Endometrial microvascular endothelial cells (primary cell): ENCODE measurements around the gene LRMDA. TPM values are rescaled to one million over a fixed set of nuclear protein-coding genes. Genes with fewer than 3 reads are reported as not detected.

ENCODE experiments used
- in situ Hi-C: cut with HindIII; loops from 2 replicates; pipeline ENCODE4 v1.10.0; 2017; ENCODE audit warnings: low sequenced_read_pairs, low pct_unique_long_range_greater_than_20kb; ENCODE audit errors: inconsistent ontology term
- total RNA-seq: library from RNA; depleted of rRNA; stranded (reverse); fragments of >200 nt; gene quantifications from one replicate; pipeline ENCODE4 v1.2.3, GENCODE V29; 2015; ENCODE audit errors: inconsistent ontology term

The LRMDA gene
- total RNA-seq, 1 donor from 2014 or later: 1.2 TPM

- in situ Hi-C loops: no loop called here
Observed at GRCh38 chr10:76550806-76551205, 1119.4 kb downstream of the LRMDA start.

GRCh38 chr10:76552091-76552873 is 1120.9 kb downstream of the LRMDA start:
- in situ Hi-C loops: no loop called here

- in situ Hi-C loops: no loop called here
Observed at GRCh38 chr10:76553263-76554032, 1122.0 kb downstream of the LRMDA start.

- in situ Hi-C loops: no loop called here
Observed at GRCh38 chr10:76554033-76554408, 1122.6 kb downstream of the LRMDA start.

GRCh38 chr10:76554478-76554877 is 1123.1 kb downstream of the LRMDA start:
- in situ Hi-C loops: no loop called here

GRCh38 chr10:76555067-76555670 is 1123.7 kb downstream of the LRMDA start:
- in situ Hi-C loops: no loop called here

- in situ Hi-C loops: no loop called here
Observed at GRCh38 chr10:76557366-76557765, 1125.9 kb downstream of the LRMDA start.

- in situ Hi-C loops: no loop called here
Observed at GRCh38 chr10:76558586-76558985, 1127.2 kb downstream of the LRMDA start.

- in situ Hi-C loops: no loop called here
Observed at GRCh38 chr10:76558996-76559891, 1127.8 kb downstream of the LRMDA start.

- in situ Hi-C loops: no loop called here
Observed at GRCh38 chr10:76559892-76560220, 1128.4 kb downstream of the LRMDA start.

GRCh38 chr10:76560338-76560737 is 1128.9 kb downstream of the LRMDA start:
- in situ Hi-C loops: no loop called here

- in situ Hi-C loops: no loop called here
Observed at GRCh38 chr10:76563286-76563685, 1131.9 kb downstream of the LRMDA start.

- in situ Hi-C loops: no loop called here
Observed at GRCh38 chr10:76572021-76572420, 1140.6 kb downstream of the LRMDA start.

GRCh38 chr10:76576276-76576962 is 1145.0 kb downstream of the LRMDA start:
- in situ Hi-C loops: no loop called here

GRCh38 chr10:76577455-76577854 is 1146.0 kb downstream of the LRMDA start:
- in situ Hi-C loops: no loop called here

- in situ Hi-C loops: no loop called here
Observed at GRCh38 chr10:76581506-76582256, 1150.3 kb downstream of the LRMDA start.

GRCh38 chr10:76582531-76582930 is 1151.1 kb downstream of the LRMDA start:
- in situ Hi-C loops: no loop called here

- in situ Hi-C loops: no loop called here
Observed at GRCh38 chr10:76583711-76584161, 1152.3 kb downstream of the LRMDA start.
